Activated CD8-positive, alpha-beta memory T cell treated with anti-CD3 and anti-CD28 coated beads, Interleukin-2, amount 50 U/mL, for 48 hours (primary cell): ENCODE results near the gene FAM131C.
A peak's percentile ranks its signal among the peaks of the same experiment; 100 is the strongest.
"Not testable (repeated sequence)": the region's sequence is repeated elsewhere in the genome, so short reads cannot be mapped to it uniquely, and the experiment has no call there.

Experiments used
- DNase-seq: peaks from one replicate; pipeline ENCODE4 v3.0.0-alpha.2; 2020

Gene FAM131C

GRCh38 chr1:16073490-16074119 is at the start of gene FAM131C:
Gene FAM131C (minus strand): TSS chr1:16073651. CDS start chr1:16073442, 209 bp downstream.
- peak; percentile 81 for DNase-seq

GRCh38 chr1:16122916-16123315 is 49.5 kb upstream of the FAM131C start:
- DNase-seq = peak; percentile 79

- no peak for DNase-seq
These were observed 49.0 kb upstream of the FAM131C start for GRCh38 chr1:16122350-16122881.

GRCh38 chr1:16120940-16121410 is 47.5 kb upstream of the FAM131C start:
- no peak for DNase-seq

- DNase-seq = no peak
These were observed 47.0 kb upstream of the FAM131C start for GRCh38 chr1:16120407-16120806.

- no peak for DNase-seq
These were observed 46.5 kb upstream of the FAM131C start for GRCh38 chr1:16119926-16120325.

- DNase-seq = no peak
These were observed 46.1 kb upstream of the FAM131C start for GRCh38 chr1:16119504-16119903.

GRCh38 chr1:16118706-16119105 is 45.3 kb upstream of the FAM131C start:
- DNase-seq = no peak

- DNase-seq = no peak
These were observed 44.5 kb upstream of the FAM131C start for GRCh38 chr1:16117936-16118335.

- no peak for DNase-seq
These were observed 43.9 kb upstream of the FAM131C start for GRCh38 chr1:16117369-16117768.

GRCh38 chr1:16116625-16117024 is 43.2 kb upstream of the FAM131C start:
- DNase-seq = no peak

- DNase-seq = no peak
These were observed 42.6 kb upstream of the FAM131C start for GRCh38 chr1:16116002-16116401.

GRCh38 chr1:16115468-16115983 is 42.1 kb upstream of the FAM131C start:
- no peak for DNase-seq

- DNase-seq = no peak
These were observed 41.3 kb upstream of the FAM131C start for GRCh38 chr1:16114527-16115467.

GRCh38 chr1:16112596-16113555 is 39.4 kb upstream of the FAM131C start:
- no peak for DNase-seq

GRCh38 chr1:16111771-16112595 is 38.5 kb upstream of the FAM131C start:
- no peak for DNase-seq

- DNase-seq = no peak
These were observed 37.4 kb upstream of the FAM131C start for GRCh38 chr1:16110884-16111283.

GRCh38 chr1:16110456-16110855 is 37.0 kb upstream of the FAM131C start:
- DNase-seq = no peak

GRCh38 chr1:16109571-16109970 is 36.1 kb upstream of the FAM131C start:
- DNase-seq = no peak

- not testable (repeated sequence) for DNase-seq
These were observed 33.6 kb upstream of the FAM131C start for GRCh38 chr1:16107039-16107438.

- DNase-seq = no peak
These were observed 28.2 kb upstream of the FAM131C start for GRCh38 chr1:16101623-16102022.
